K562 (cell line): ENCODE results near the gene SLAIN1. TPM values are rescaled to one million over a fixed set of nuclear protein-coding genes. Genes with fewer than 3 reads are reported as not detected.

Experiments used
- ATAC-seq: fragments of 200-7000 bp; cut with Tn5 transposase; 3 replicates; pipeline ENCODE4 v1.9.1; 2020; ENCODE audit warnings: moderate library complexity
- BruUV-seq: library from RNA; stranded (reverse); fragments of 400-500 nt; replicated peaks from 2 replicates; lab custom pipeline; 2021; lab: Mats Ljungman, UMichigan
- CTCF ChIA-PET: fragments of 300-600 bp; formaldehyde crosslinking; extraction: SDS; loops from one replicate; lab custom pipeline; 2021; ENCODE audit warnings: low intra/inter-chr PET ratio; lab: Yijun Ruan, JAX
- POLR2A ChIA-PET: fragments of 300-600, 350-650 bp; sonication (Branson Sonifier 250); formaldehyde crosslinking; extraction: SDS; loops from one replicate; lab custom pipeline; 2021; ENCODE audit warnings: antibody characterized with exemption, inconsistent platforms; lab: Yijun Ruan, JAX
- DNase-seq, 4 experiments: peaks; one replicate each; pipeline versions ENCODE4 v3.0.0 to v3.0.0-alpha.2; 2011 to 2018; ENCODE audit warnings: low spot score in 3 of 4, mixed read lengths in 3 of 4; ENCODE audit errors: extremely low read depth in 1 of 4
- FAIRE-seq: peaks from 2 replicates; lab custom pipeline; 2011; peaks lifted over from hg19 to GRCh38; lab: Jason Lieb, UNC
- H2AFZ ChIP-seq: 2 replicates; pipeline ENCODE4 v1.6.0; 2011; ENCODE audit warnings: low read depth, low read length, control low read depth, inconsistent platforms
- H3K27ac ChIP-seq: fragments of 200-600 bp; 3 replicates; pipeline ENCODE4 v1.8.0; 2011; ENCODE audit warnings: low read depth, mild to moderate bottlenecking, control low read depth, inconsistent platforms, low read length, moderate library complexity, mixed read lengths; ENCODE audit errors: extremely low read depth
- H3K27me3 ChIP-seq, 2 experiments: fragments of 300-600 bp in 1 of 2; 2 replicates in 1 of 2; 3 replicates in 1 of 2; pipeline versions ENCODE4 v1.6.0 to v1.8.0; 2011; ENCODE audit warnings: inconsistent platforms in 2 of 2, low read length in 2 of 2, mild to moderate bottlenecking in 1 of 2, mixed read lengths in 1 of 2, moderate library complexity in 1 of 2; ENCODE audit not compliant: control insufficient read depth in 2 of 2, insufficient read depth in 2 of 2
- H3K36me3 ChIP-seq: fragments of 300-600 bp; 3 replicates; pipeline ENCODE4 v1.8.0; 2011; ENCODE audit warnings: mild to moderate bottlenecking, low read length, inconsistent platforms; ENCODE audit not compliant: control insufficient read depth, insufficient read depth
- H3K4me1 ChIP-seq, 2 experiments: fragments of 200-600 bp in 1 of 2; replicated peaks in 1 of 2; 2 replicates in 1 of 2; 3 replicates in 1 of 2; pipeline versions ENCODE4 v1.5.1 to v1.8.0; 2011; ENCODE audit warnings: inconsistent platforms in 2 of 2, low read length in 2 of 2, mild to moderate bottlenecking in 1 of 2, mixed read lengths in 1 of 2, moderate library complexity in 1 of 2; ENCODE audit not compliant: control insufficient read depth in 2 of 2, insufficient read depth in 2 of 2
- H3K4me2 ChIP-seq: 2 replicates; pipeline ENCODE4 v1.6.1; 2011; ENCODE audit warnings: low read length, control low read depth, inconsistent platforms, mixed read lengths; ENCODE audit not compliant: insufficient read depth
- H3K4me3 ChIP-seq: fragments of 200-600 bp; sonication (generic), shearing (Covaris generic); 2 replicates; pipeline ENCODE4 v1.5.1; 2016; ENCODE audit warnings: control low read depth, inconsistent platforms
- H3K79me2 ChIP-seq: fragments of 200-600 bp; 3 replicates; pipeline ENCODE4 v1.8.0; 2011; ENCODE audit warnings: low read length, inconsistent platforms; ENCODE audit not compliant: control insufficient read depth, insufficient read depth
- H3K9ac ChIP-seq, 2 experiments: 2 replicates each; pipeline versions ENCODE4 v1.6.0 to v1.6.1; 2011; ENCODE audit warnings: low read depth in 2 of 2, low read length in 2 of 2, control low read depth in 1 of 2, inconsistent platforms in 1 of 2, mild to moderate bottlenecking in 1 of 2, mixed read lengths in 1 of 2; ENCODE audit not compliant: insufficient read depth in 1 of 2
- H3K9me1 ChIP-seq: one replicate; pipeline ENCODE4 v1.6.0; 2011; ENCODE audit warnings: inconsistent platforms, mild to moderate bottlenecking, low read length, moderate library complexity; ENCODE audit not compliant: control insufficient read depth, insufficient read depth
- H3K9me3 ChIP-seq: replicated peaks from 2 replicates; pipeline ENCODE4 v1.5.1; 2011; ENCODE audit warnings: low read depth, low read length, inconsistent platforms; ENCODE audit not compliant: control insufficient read depth, insufficient read depth
- H4K20me1 ChIP-seq: replicated peaks from 2 replicates; pipeline ENCODE4 v1.6.1; 2011; ENCODE audit warnings: low read length, inconsistent platforms, mixed read lengths; ENCODE audit not compliant: control insufficient read depth, insufficient read depth
- HDAC1 ChIP-seq, 2 experiments: fragments of 450-650 bp; IDR thresholded peaks; 2 replicates each; pipeline ENCODE4 v1.6.1; 2016 to 2017; ENCODE audit warnings: inconsistent platforms in 1 of 2, mild to moderate bottlenecking in 1 of 2, moderate library complexity in 1 of 2
- KDM4B ChIP-seq, 2 experiments: fragments of 450-650 bp in 1 of 2; sonication (generic) in 1 of 2; IDR thresholded peaks; 2 replicates each; pipeline ENCODE4 v1.6.1; 2016 to 2017; ENCODE audit warnings: borderline replicate concordance in 2 of 2, antibody characterized with exemption in 1 of 2, low read depth in 1 of 2, mild to moderate bottlenecking in 1 of 2
- TFE3 ChIP-seq: fragments of 450-650 bp; formaldehyde crosslinking; IDR thresholded peaks from 2 replicates; pipeline ENCODE4 v1.4.0; 2020; ENCODE audit warnings: mild to moderate bottlenecking, mixed read lengths
- WGBS: fragments of 100-300 bp; shearing (Covaris generic); methylation state at CpG from one replicate; pipeline ENCODE4 v1.1.6; 2016; ENCODE audit warnings: low coverage, mixed read lengths; ENCODE audit not compliant: insufficient coverage; ENCODE audit errors: missing lambda C conversion rate; 5-methylcytosine and 5-hydroxymethylcytosine counted together
- in situ Hi-C: fragments of 300-500 bp; cut with MboI; formaldehyde crosslinking; loops from 4 replicates; pipeline ENCODE4 v1.15.0; 2018; ENCODE audit warnings: inconsistent platforms, mixed read lengths
- intact Hi-C: fragments of 100-400 bp; cut with micrococcal nuclease; formaldehyde crosslinking; loops from 2 replicates; pipeline ENCODE4 v1.14.2; 2022
- polyA plus RNA-seq, 8 experiments: library from polyadenylated mRNA; depleted of rRNA in 4 of 8; stranded (reverse) in 5 of 8; unstranded in 3 of 8; fragments of >200 nt; fragmentation: Nextera tagmentation in 2 of 8; fragmentation: Illumina TruSeq in 1 of 8; extraction: Ambion mirVana in 2 of 8; extraction: Trizol in 1 of 8; gene quantifications; 2 replicates each; pipeline versions ENCODE4 v1.2.1 to v1.2.3, GENCODE V29; 2011 to 2014; ENCODE audit warnings: inconsistent platforms in 1 of 8, missing spikeins in 1 of 8
- total RNA-seq, 7 experiments: library from RNA; depleted of rRNA in 6 of 7; stranded (reverse); fragments of >200 nt in 6 of 7; fragmentation: Illumina TruSeq in 2 of 7; extraction: Trizol in 2 of 7; gene quantifications; 2 replicates each; pipeline versions ENCODE4 v1.2.1 to v1.2.3, GENCODE V29; 2011 to 2021; ENCODE audit warnings: low replicate concordance in 1 of 7

SLAIN1 gene
- total and polyA plus RNA-seq, 9 of the 15 experiments (the other 6 are each of a cell fraction or from before 2014, with no cell fraction given) = 0.07 to 0.40 (median 0.10) TPM; not detected in 3

GRCh38 chr13:77776704-77777103 is 79.2 kb downstream of the SLAIN1 start:
- BruUV-seq = no TSS peak
- H3K36me3 ChIP-seq = no peaks in the 10 kb centered on the region
- H3K79me2 ChIP-seq = no peaks in the 10 kb centered on the region
- WGBS = 0% methylated on average over 4 of the region's 4 CpGs
- H3K4me2 ChIP-seq = no peak overlapping the region
- in situ Hi-C loops = no loop called here
- no peak overlapping the region for H3K9ac ChIP-seq
- TF ChIP-seq HDAC1 (IDR thresholded peaks at IDR 0.05) = no peak
- TF ChIP-seq KDM4B (IDR thresholded peaks at IDR 0.05; ENCODE audit: borderline replicate concordance in 2 of 2, low read depth in 1 of 2) = no peak
- 0 out of 2 replicates have a peak, but pooled peaks have one; percentile 3 for TF ChIP-seq TFE3
- TF ChIP-seq, all 486 proteins: peak for 1
- Histone ChIP-seq H2AFZ (no peak overlapping the region), H4K20me1 (no peaks in the 10 kb centered on the region), H3K4me1 (no peaks in the 10 kb centered on the region), H3K9me1 (no peaks in the 10 kb centered on the region), H3K27me3 (no peaks in the 10 kb centered on the region), H3K4me3 (no peak overlapping the region), H3K9me3 (no peaks in the 10 kb centered on the region), H3K27ac (no peak overlapping the region)
- no peak for ATAC-seq
- DNase-seq = no peak
- no peak for FAIRE-seq
- ChIA-PET CTCF (no interaction called here), POLR2A (no interaction called here)
- intact Hi-C loops = no loop called here
